ENCODE data around the gene TOX3. TPM values are rescaled to one million over a fixed set of nuclear protein-coding genes. Genes with fewer than 3 reads are reported as not detected.
A peak's percentile ranks its signal among the peaks of the same experiment; 100 is the strongest.

The TOX3 gene
- polyA plus RNA-seq, 1 donor from 2014 or later, result 2.3 TPM

GRCh38 chr16:52436339-52437276, 110.3 kb downstream of the TOX3 start:
- Histone ChIP-seq H3K36me3 (ENCODE audit: insufficient read depth, low read length) (no peaks in the 10 kb centered on the region), H3K9me3 (ENCODE audit: low read length) (peaks cover 4% of the 10 kb centered on the region), H3K9me2 (ENCODE audit: insufficient read depth, low read length) (no peaks in the 10 kb centered on the region), H3K79me2 (replicated peaks; ENCODE audit: insufficient read depth, low read length) (no peaks in the 10 kb centered on the region), H3K27ac (ENCODE audit: low read length) (peak overlapping the region; percentile 6), H4K20me1 (ENCODE audit: insufficient read depth) (no peaks in the 10 kb centered on the region), H3K27me3 (ENCODE audit: insufficient read depth, low read depth, low read length) (no peaks in the 10 kb centered on the region), H3K4me3 (ENCODE audit: low read length) (no peak overlapping the region), H2AFZ (ENCODE audit: low read depth, low read length) (no peak overlapping the region), H3F3A (ENCODE audit: insufficient read depth, low read length, poor library complexity, severe bottlenecking) (peaks cover 4% of the 10 kb centered on the region), H3K4me2 (ENCODE audit: low read length) (peak overlapping the region; percentile 6), H3K9ac (ENCODE audit: low read length) (no peak overlapping the region)
- TF ChIP-seq MXI1 (conservative IDR thresholded peaks at IDR 0.05; ENCODE audit: poor library complexity, severe bottlenecking) (no peak), CTCF (IDR thresholded peaks at IDR 0.05; ENCODE audit: poor library complexity, severe bottlenecking) (no peak), REST (IDR thresholded peaks at IDR 0.05; ENCODE audit: borderline replicate concordance) (no peak), RAD21 (conservative IDR thresholded peaks at IDR 0.05) (no peak), POLR2AphosphoS5 (IDR thresholded peaks at IDR 0.05) (peak; percentile 9), EP300 (conservative IDR thresholded peaks at IDR 0.05; ENCODE audit: poor library complexity, severe bottlenecking) (peak; percentile 76)

- no peaks in the 10 kb centered on the region for H3K9me2 ChIP-seq (ENCODE audit: insufficient read depth, low read length)
- H3K9ac ChIP-seq (ENCODE audit: low read length), result no peak overlapping the region
- no peak overlapping the region for H2AFZ ChIP-seq (ENCODE audit: low read depth, low read length)
- no peak overlapping the region for H3K4me2 ChIP-seq (ENCODE audit: low read length)
- H3F3A ChIP-seq (ENCODE audit: insufficient read depth, low read length, poor library complexity, severe bottlenecking), result peaks cover 4% of the 10 kb centered on the region
- no peak overlapping the region for H3K27ac ChIP-seq (ENCODE audit: low read length)
- no peaks in the 10 kb centered on the region for H4K20me1 ChIP-seq (ENCODE audit: insufficient read depth)
- no peaks in the 10 kb centered on the region for H3K79me2 ChIP-seq (replicated peaks; ENCODE audit: insufficient read depth, low read length)
- H3K9me3 ChIP-seq (ENCODE audit: low read length), result no peaks in the 10 kb centered on the region
- H3K4me3 ChIP-seq (ENCODE audit: low read length), result no peak overlapping the region
- no peaks in the 10 kb centered on the region for H3K36me3 ChIP-seq (ENCODE audit: insufficient read depth, low read length)
- TF ChIP-seq TAF1 (IDR thresholded peaks at IDR 0.05; ENCODE audit: low read depth) (no peak), MXI1 (conservative IDR thresholded peaks at IDR 0.05; ENCODE audit: poor library complexity, severe bottlenecking) (no peak), CTCF (IDR thresholded peaks at IDR 0.05; ENCODE audit: poor library complexity, severe bottlenecking) (no peak), SMC3 (conservative IDR thresholded peaks at IDR 0.05; ENCODE audit: poor library complexity) (no peak), EP300 (conservative IDR thresholded peaks at IDR 0.05; ENCODE audit: poor library complexity, severe bottlenecking) (no peak), EZH2 (IDR thresholded peaks at IDR 0.05; ENCODE audit: borderline replicate concordance, insufficient read depth, low read length, poor library complexity, severe bottlenecking) (no peak), REST (IDR thresholded peaks at IDR 0.05; ENCODE audit: borderline replicate concordance) (no peak), RAD21 (conservative IDR thresholded peaks at IDR 0.05) (no peak), POLR2AphosphoS5 (IDR thresholded peaks at IDR 0.05) (no peak)
- H3K27me3 ChIP-seq (ENCODE audit: insufficient read depth, low read depth, low read length), result no peaks in the 10 kb centered on the region
These were observed 112.7 kb downstream of the TOX3 start for GRCh38 chr16:52434224-52434623.
